NCI-H1694 (cell line): ENCODE results near the gene TMEM179.

Experiments
- DNase-seq: peaks from one replicate; lab custom pipeline; 2025; lab: John Stamatoyannopoulos, UW

TMEM179 gene

GRCh38 chr14:104544362-104544961 lies 60.1 kb downstream of the TMEM179 start:
- DNase-seq: no peak

GRCh38 chr14:104542871-104543830 lies 61.4 kb downstream of the TMEM179 start:
- no peak for DNase-seq

- DNase-seq: no peak
Measured at GRCh38 chr14:104541905-104542465, 62.6 kb downstream of the TMEM179 start.
